PC-3 (cell line): Measurements from ENCODE around the gene MDK. TPM values are rescaled to one million over a fixed set of nuclear protein-coding genes. Genes with fewer than 3 reads are reported as not detected.

Experiments used
- ATAC-seq: fragments of 200-7000 bp; cut with Tn5 transposase; 2 replicates; pipeline ENCODE4 v1.9.1; 2020; ENCODE audit warnings: mild to moderate bottlenecking, moderate library complexity
- BruUV-seq: library from RNA; stranded (reverse); fragments of 400-500 nt; replicated peaks from 2 replicates; lab custom pipeline; 2021; lab: Mats Ljungman, UMichigan
- CTCF ChIA-PET: fragments of 300-600 bp; sonication (Branson Sonifier 250); formaldehyde crosslinking; loops from one replicate; lab custom pipeline; 2022; ENCODE audit warnings: antibody characterized with exemption; lab: Charles Lee
- POLR2A ChIA-PET: fragments of 300-600 bp; sonication (Branson Sonifier 250); formaldehyde crosslinking; loops from one replicate; lab custom pipeline; 2022; ENCODE audit warnings: antibody characterized with exemption; ENCODE audit not compliant: unreplicated experiment; lab: Charles Lee
- DNase-seq: peaks from one replicate; pipeline ENCODE4 v3.0.0-alpha.2; 2015
- H2AFZ ChIP-seq: fragments of 300-600 bp; sonication (generic); 2 replicates; pipeline ENCODE4 v1.6.0; 2016; ENCODE audit warnings: antibody characterized with exemption, low read length
- H3F3A ChIP-seq: fragments of 300-600 bp; sonication (generic); one replicate; pipeline ENCODE4 v1.6.0; 2017; ENCODE audit warnings: antibody characterized with exemption, low read length, control low read depth, mild to moderate bottlenecking; ENCODE audit not compliant: unreplicated experiment
- H3K27ac ChIP-seq: fragments of 300-600 bp; sonication (generic); 2 replicates; pipeline ENCODE4 v1.5.1; 2016; ENCODE audit warnings: mild to moderate bottlenecking, low read length
- H3K27me3 ChIP-seq: fragments of 300-600 bp; sonication (generic); 2 replicates; pipeline ENCODE4 v1.6.1; 2016; ENCODE audit warnings: low read length, mixed read lengths
- H3K36me3 ChIP-seq: fragments of 300-600 bp; sonication (generic); 2 replicates; pipeline ENCODE4 v1.6.1; 2016; ENCODE audit warnings: low read depth, mixed run types, low read length, mixed read lengths
- H3K4me1 ChIP-seq: fragments of 300-600 bp; sonication (generic); 2 replicates; pipeline ENCODE4 v1.5.1; 2016; ENCODE audit warnings: low read length; ENCODE audit not compliant: insufficient read depth
- H3K4me2 ChIP-seq: fragments of 300-600 bp; sonication (generic); 2 replicates; pipeline ENCODE4 v1.6.0; 2016; ENCODE audit warnings: low read length
- H3K4me3 ChIP-seq: fragments of 300-600 bp; sonication (generic); 2 replicates; pipeline ENCODE4 v1.5.1; 2016; ENCODE audit warnings: mild to moderate bottlenecking, low read length, mixed read lengths
- H3K79me2 ChIP-seq: fragments of 300-600 bp; sonication (generic); 2 replicates; pipeline ENCODE4 v1.6.1; 2017; ENCODE audit warnings: low read length, mixed read lengths
- H3K9ac ChIP-seq: fragments of 300-600 bp; sonication (generic); 2 replicates; pipeline ENCODE4 v1.6.0; 2016; ENCODE audit warnings: mild to moderate bottlenecking, low read length
- H3K9me2 ChIP-seq: fragments of 300-600 bp; sonication (generic); replicated peaks from 2 replicates; pipeline ENCODE4 v1.6.1; 2016; ENCODE audit warnings: mixed run types, low read length, mixed read lengths
- H3K9me3 ChIP-seq: fragments of 300-600 bp; sonication (generic); 2 replicates; pipeline ENCODE4 v1.6.1; 2016; ENCODE audit warnings: low read length, mixed read lengths
- H4K20me1 ChIP-seq: fragments of 300-600 bp; sonication (generic); 2 replicates; pipeline ENCODE4 v1.6.1; 2016; ENCODE audit warnings: low read length, mixed read lengths
- EZH2 ChIP-seq: fragments of 300-600 bp; sonication (generic); IDR thresholded peaks from one replicate; pipeline ENCODE4 v1.6.1; 2017; ENCODE audit warnings: antibody characterized with exemption, mild to moderate bottlenecking, low read length; ENCODE audit not compliant: unreplicated experiment
- EZH2phosphoT487 ChIP-seq: fragments of 300-600 bp; sonication (generic); IDR thresholded peaks from 2 replicates; pipeline ENCODE4 v1.6.1; 2018; ENCODE audit warnings: mild to moderate bottlenecking, antibody characterized with exemption, low read length, borderline replicate concordance
- intact Hi-C: fragments of 100-400 bp; cut with micrococcal nuclease; formaldehyde crosslinking; loops from 2 replicates; pipeline ENCODE4 v1.9.0; 2023
- total RNA-seq: library from RNA; depleted of rRNA; stranded (reverse); fragments of >200 nt; gene quantifications from 2 replicates; pipeline ENCODE4 v1.2.3, GENCODE V29; 2014
- TF ChIP-seq, protein P1 (sequence below): fragments of 300-600 bp; sonication (generic); conservative IDR thresholded peaks from 2 replicates; pipeline ENCODE4 v1.5.1; 2017; ENCODE audit warnings: antibody characterized with exemption, low read depth, mild to moderate bottlenecking, low read length

The MDK gene
- total RNA-seq, 1 experiment from 2014 or later = 184 TPM

DNA sequence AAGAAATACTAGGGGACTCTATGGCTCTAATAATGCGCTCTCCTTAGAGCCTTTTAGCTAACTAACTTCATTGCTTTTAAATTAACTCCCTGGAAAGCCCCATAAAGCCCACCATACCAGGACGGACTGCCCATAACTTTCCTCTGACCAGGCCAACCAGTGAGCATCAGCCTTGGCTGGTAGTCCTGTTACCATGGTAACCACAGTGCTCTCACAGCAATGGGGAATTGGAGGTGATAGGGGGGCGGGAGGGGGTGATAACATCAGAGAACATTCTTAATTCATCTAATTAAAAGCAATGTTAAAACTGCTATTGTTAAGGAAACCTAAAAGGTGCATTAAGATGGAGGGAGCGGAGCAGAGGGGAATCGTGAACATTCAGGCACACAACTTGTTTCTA lies 37.3 kb downstream of the MDK start:
- BruUV-seq = no TSS peak
- POLR2A ChIA-PET = no interaction called here
- no peak for ATAC-seq

DNA sequence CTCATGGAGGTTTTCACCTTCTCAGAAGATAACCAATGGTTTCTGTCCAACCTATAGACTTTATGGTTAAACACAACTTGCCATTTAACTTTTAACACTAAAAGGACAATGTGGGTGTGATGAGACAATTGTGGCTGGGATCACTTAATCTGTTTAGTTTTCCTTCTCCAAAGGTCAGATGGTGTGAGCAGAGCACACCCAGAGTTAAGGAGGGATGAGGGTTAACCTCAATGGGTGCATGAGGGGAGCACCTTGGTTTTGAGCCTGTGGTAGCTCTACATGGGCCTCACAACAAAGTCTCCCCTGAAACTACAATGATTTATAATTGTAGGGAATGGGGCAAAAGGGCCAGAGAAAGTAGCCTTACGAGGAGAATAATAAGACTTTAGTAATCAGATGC lies 39.0 kb downstream of the MDK start:
- CTCF ChIA-PET = no interaction called here
- H3K36me3 ChIP-seq = no peaks in the 10 kb centered on the region

More for the DNA sequence above, 37.3 kb downstream of the MDK start:
- no peak overlapping the region for H2AFZ ChIP-seq
- TF ChIP-seq EZH2 = no peak
- TF ChIP-seq, protein P1, sequence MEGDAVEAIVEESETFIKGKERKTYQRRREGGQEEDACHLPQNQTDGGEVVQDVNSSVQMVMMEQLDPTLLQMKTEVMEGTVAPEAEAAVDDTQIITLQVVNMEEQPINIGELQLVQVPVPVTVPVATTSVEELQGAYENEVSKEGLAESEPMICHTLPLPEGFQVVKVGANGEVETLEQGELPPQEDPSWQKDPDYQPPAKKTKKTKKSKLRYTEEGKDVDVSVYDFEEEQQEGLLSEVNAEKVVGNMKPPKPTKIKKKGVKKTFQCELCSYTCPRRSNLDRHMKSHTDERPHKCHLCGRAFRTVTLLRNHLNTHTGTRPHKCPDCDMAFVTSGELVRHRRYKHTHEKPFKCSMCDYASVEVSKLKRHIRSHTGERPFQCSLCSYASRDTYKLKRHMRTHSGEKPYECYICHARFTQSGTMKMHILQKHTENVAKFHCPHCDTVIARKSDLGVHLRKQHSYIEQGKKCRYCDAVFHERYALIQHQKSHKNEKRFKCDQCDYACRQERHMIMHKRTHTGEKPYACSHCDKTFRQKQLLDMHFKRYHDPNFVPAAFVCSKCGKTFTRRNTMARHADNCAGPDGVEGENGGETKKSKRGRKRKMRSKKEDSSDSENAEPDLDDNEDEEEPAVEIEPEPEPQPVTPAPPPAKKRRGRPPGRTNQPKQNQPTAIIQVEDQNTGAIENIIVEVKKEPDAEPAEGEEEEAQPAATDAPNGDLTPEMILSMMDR = no peak
- no peak for TF ChIP-seq EZH2phosphoT487
- H4K20me1 ChIP-seq = no peaks in the 10 kb centered on the region
- intact Hi-C loops = no loop called here
- no peaks in the 10 kb centered on the region for H3F3A ChIP-seq
- no peaks in the 10 kb centered on the region for H3K9me3 ChIP-seq
- H3K9me2 ChIP-seq = no peaks in the 10 kb centered on the region
- no peaks in the 10 kb centered on the region for H3K79me2 ChIP-seq
- CTCF ChIA-PET = no interaction called here
- no peak overlapping the region for H3K27ac ChIP-seq
- no peaks in the 10 kb centered on the region for H3K36me3 ChIP-seq
- DNase-seq = no peak
- no peak overlapping the region for H3K4me3 ChIP-seq
- H3K27me3 ChIP-seq = no peaks in the 10 kb centered on the region
- peaks cover 12% of the 10 kb centered on the region for H3K4me1 ChIP-seq
- no peak overlapping the region for H3K4me2 ChIP-seq
- H3K9ac ChIP-seq = no peak overlapping the region

DNA sequence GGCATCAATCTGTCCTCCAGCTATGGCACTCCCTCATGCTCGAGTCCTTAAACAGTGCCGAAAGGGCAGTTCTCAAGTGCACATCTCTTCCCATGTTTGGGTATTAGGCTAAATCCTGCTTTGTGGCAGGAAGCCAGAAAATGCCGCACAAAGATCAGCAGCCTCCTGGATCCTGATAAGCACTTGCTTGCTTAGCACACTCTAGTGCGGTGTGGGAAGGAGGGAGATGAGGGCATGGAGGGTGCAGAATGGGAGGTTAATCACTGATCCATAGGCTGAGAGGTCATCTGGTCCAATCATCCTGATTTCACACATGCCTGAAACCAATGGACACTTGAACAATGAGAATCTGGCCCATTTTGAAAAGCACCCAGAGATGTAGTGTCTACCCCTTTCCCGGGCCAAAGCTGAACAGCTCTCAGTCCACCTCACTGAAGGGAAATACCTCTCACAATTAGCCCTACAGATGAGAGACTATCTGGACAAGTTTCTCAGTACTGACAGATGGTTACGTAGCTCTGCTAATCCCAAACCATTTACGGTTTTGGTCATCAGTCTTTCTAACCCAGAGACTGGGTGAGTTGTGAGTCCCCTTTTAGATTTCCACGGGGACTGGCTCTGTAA lies 39.9 kb downstream of the MDK start:
- Histone ChIP-seq H3K9me3 (no peaks in the 10 kb centered on the region), H3K27me3 (no peaks in the 10 kb centered on the region), H3K9ac (no peak overlapping the region), H4K20me1 (no peaks in the 10 kb centered on the region), H3K4me2 (no peak overlapping the region), H3K36me3 (no peaks in the 10 kb centered on the region), H3F3A (no peaks in the 10 kb centered on the region), H3K27ac (no peak overlapping the region), H3K9me2 (no peaks in the 10 kb centered on the region), H3K4me3 (no peak overlapping the region), H3K79me2 (no peaks in the 10 kb centered on the region), H2AFZ (no peak overlapping the region), H3K4me1 (no peaks in the 10 kb centered on the region)
- intact Hi-C loops = no loop called here
- BruUV-seq = no TSS peak
- CTCF ChIA-PET = no interaction called here
- TF ChIP-seq, protein P1 = no peak
- TF ChIP-seq EZH2 (no peak), EZH2phosphoT487 (no peak)
- POLR2A ChIA-PET = no interaction called here
- DNase-seq = no peak
- ATAC-seq = no peak

More for the DNA sequence above, 39.0 kb downstream of the MDK start:
- POLR2A ChIA-PET = no interaction called here
- no peak overlapping the region for H3K4me2 ChIP-seq
- no peaks in the 10 kb centered on the region for H3F3A ChIP-seq
- no peak overlapping the region for H3K27ac ChIP-seq
- no peak overlapping the region for H3K4me3 ChIP-seq
- H3K9me2 ChIP-seq = no peaks in the 10 kb centered on the region
- H2AFZ ChIP-seq = no peak overlapping the region
- no peak overlapping the region for H3K9ac ChIP-seq
- no peaks in the 10 kb centered on the region for H3K9me3 ChIP-seq
- no TSS peak for BruUV-seq
- DNase-seq = no peak
- no peak for ATAC-seq
- H4K20me1 ChIP-seq = no peaks in the 10 kb centered on the region
- intact Hi-C loops = no loop called here
- TF ChIP-seq EZH2phosphoT487 = no peak
- TF ChIP-seq, protein P1 = no peak
- TF ChIP-seq EZH2 = no peak
- no peaks in the 10 kb centered on the region for H3K4me1 ChIP-seq
- H3K79me2 ChIP-seq = no peaks in the 10 kb centered on the region
- H3K27me3 ChIP-seq = no peaks in the 10 kb centered on the region
